GDM1 (cell line): Measurements from ENCODE around the gene PSME3.

ENCODE experiments used
- DNase-seq: peaks from one replicate; lab custom pipeline; 2025; lab: John Stamatoyannopoulos, UW

The PSME3 gene

GRCh38 chr17:42832934-42833766 is at the start of gene PSME3:
Gene PSME3, plus strand, starts transcription at chr17:42833397. Its CDS starts 235 bp downstream, at chr17:42833632.
- peak; percentile 80 for DNase-seq

GRCh38 chr17:42783791-42784138 is 49.4 kb upstream of the PSME3 start:
- DNase-seq: no peak

GRCh38 chr17:42784409-42784808 is 48.8 kb upstream of the PSME3 start:
- DNase-seq: no peak

- no peak for DNase-seq
These were observed 48.2 kb upstream of the PSME3 start for GRCh38 chr17:42784811-42785592.

GRCh38 chr17:42787266-42787665 is 45.9 kb upstream of the PSME3 start:
- DNase-seq: no peak

GRCh38 chr17:42791948-42792347 is 41.2 kb upstream of the PSME3 start:
- DNase-seq: no peak

- no peak for DNase-seq
These were observed 40.7 kb upstream of the PSME3 start for GRCh38 chr17:42792545-42792944.

- peak; percentile 18 for DNase-seq
These were observed 38.1 kb upstream of the PSME3 start for GRCh38 chr17:42795061-42795460.

- DNase-seq: no peak
These were observed 37.7 kb upstream of the PSME3 start for GRCh38 chr17:42795465-42795864.

GRCh38 chr17:42796066-42796758 is 37.0 kb upstream of the PSME3 start:
- DNase-seq: no peak

- no peak for DNase-seq
These were observed 35.9 kb upstream of the PSME3 start for GRCh38 chr17:42797067-42798007.

- no peak for DNase-seq
These were observed 35.2 kb upstream of the PSME3 start for GRCh38 chr17:42798011-42798382.

GRCh38 chr17:42798383-42799380 is 34.5 kb upstream of the PSME3 start, which contains the start of the genes CNTD1 and COA3:
Gene CNTD1, plus strand, starts transcription at chr17:42798861. Its CDS starts 207 bp downstream, at chr17:42799068.
Gene COA3, minus strand, starts transcription at chr17:42798704. Its CDS starts 23 bp downstream, at chr17:42798681.
- peak; percentile 73 for DNase-seq

- DNase-seq: no peak
These were observed 29.9 kb upstream of the PSME3 start for GRCh38 chr17:42803074-42803883.

- no peak for DNase-seq
These were observed 28.3 kb upstream of the PSME3 start for GRCh38 chr17:42804918-42805367.

GRCh38 chr17:42806249-42806648 is 26.9 kb upstream of the PSME3 start:
- no peak for DNase-seq

GRCh38 chr17:42809250-42809649 is 23.9 kb upstream of the PSME3 start:
- DNase-seq: no peak

- DNase-seq: no peak
These were observed 18.4 kb upstream of the PSME3 start for GRCh38 chr17:42814633-42815399.
